HG02610 (cell line): ENCODE results near the gene GLT8D2.

Source experiments
- ATAC-seq: cut with Tn5 transposase; IDR thresholded peaks from one replicate; pipeline ENCODE4 v1.9.1; 2021; ENCODE audit warnings: mild to moderate bottlenecking, moderate library complexity; ENCODE audit not compliant: unreplicated experiment

GLT8D2 gene

DNA sequence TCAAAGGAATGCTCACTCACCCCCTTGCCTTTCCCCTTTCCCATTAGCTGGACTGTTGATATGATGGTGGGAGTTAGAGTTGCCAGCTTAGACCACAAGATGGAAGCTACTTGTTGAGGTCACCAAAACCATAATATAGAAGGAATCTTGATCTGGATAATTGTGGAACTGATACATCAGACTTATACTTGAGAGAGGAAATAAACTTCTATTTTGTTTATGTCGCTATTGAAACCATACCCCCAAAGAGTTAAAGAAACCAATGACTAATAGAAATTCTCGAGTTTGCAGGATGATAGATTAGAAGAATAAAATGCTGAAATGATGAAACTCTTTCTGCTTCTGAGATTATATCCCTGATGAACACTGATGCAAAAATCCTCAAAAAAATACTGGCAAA, 46.4 kb downstream of the GLT8D2 start:
- ATAC-seq: no peak

DNA sequence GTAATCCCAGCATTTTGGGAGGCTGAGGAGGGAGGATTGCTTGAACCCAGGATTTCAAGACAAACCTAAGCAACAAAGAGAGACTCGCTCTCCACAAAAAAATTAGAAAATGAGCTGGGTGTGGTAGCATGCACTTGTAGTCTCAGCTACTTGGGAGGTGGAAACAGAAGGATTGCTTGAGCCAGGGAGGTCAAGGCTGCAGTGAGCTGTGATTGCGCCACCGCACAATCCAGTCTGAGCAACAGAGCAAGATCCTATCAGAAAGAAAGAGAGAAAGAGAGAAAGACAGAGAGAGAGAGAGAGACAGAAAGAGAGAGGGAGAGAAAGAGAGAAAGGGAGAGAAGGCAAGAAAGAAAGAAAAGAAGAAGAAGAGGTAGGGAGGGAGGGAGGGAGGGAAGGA, 47.3 kb downstream of the GLT8D2 start:
- ATAC-seq: no peak

DNA sequence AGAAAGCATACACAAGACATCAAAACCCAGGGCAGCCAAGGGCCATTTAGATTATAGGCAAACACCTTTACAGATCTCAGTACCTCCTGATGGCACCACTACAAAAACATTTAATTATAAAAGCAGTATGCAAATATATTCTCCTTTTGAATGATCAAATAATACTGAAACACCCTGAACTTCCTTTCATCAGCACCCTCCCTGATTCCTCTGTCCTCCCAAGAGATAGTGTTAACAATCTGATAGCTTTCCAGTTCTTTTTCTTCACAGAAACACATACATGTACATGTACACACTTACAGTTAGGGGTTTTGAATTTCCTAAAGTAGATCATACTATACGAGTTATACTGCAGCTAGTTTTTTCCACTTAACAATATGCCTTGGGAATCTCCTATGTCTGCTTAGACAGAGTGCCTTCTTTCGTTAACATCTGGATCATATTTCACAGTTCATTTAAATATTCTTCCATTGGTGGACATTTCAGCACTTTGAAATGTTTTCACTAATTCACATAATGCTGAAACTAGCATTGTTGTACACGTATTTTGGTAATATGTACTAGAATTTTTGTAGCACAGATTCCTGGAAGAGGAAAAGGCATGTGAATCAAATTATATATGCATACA, 49.1 kb downstream of the GLT8D2 start:
- no peak for ATAC-seq

DNA sequence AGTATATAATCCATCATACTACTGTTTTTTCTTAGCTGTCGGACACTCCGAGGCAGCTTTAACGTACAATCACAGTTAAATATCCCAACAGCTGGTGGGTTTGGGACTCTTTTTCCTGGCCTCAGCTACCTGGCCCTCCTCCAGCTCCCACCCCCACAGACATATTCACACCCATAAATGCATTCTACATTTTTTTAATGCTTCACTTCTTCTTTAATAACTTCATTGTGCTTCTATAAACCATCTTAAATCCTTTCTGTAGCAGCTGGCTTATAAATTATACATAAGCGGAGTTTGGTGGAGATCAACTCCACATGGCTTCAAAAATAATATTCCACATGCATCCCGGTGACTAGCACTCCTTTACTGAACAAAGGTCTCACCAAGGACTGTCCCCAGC, 51.0 kb downstream of the GLT8D2 start:
- ATAC-seq: no peak

DNA sequence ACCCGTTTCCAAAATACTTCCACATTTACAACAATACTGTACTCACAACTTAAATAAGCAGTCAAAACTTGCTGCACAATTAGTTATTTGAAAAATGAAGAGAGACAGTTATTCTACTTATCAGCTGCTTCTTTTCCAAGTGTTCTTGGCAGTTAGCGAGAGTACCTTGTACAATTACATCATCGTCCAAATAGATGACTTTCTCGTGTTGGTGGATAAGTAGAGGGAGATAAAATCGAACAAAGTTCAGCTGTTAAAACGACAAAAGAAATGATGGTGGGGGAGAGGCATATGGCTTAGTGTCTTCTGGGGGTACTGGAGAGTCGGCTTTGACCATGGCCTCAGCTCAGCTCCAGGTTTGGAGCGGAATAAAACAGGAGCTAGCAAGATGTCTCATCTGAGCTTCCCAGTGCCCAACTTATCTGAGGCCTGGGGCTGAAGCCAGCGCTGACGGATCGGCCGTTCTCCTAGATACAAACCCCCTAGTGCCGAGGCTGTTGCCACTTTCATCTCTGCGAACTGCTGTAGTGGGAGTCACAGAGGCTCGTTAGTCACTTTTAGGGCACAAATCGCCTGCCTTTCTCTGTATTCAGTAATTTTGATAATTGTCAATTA, 52.6 kb downstream of the GLT8D2 start:
- ATAC-seq: no peak

DNA sequence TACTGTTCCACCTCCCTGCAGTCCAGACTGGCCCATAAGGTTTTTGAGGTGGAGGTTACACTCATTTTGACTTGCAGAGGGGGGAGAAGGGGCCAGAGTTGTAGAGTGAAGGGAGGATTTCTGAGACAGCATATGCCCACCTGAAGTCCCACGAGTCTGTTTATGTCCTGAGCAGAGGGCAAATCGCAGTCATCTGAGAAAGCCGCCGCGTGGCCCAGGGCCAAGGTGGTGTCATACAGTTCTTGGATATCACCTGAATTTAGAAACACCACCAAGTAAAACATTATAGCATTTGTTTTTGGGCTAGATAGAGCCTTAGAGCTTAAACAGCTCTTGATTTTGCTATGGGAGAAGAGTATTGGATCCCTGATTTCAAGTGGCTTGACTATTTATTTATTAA, 53.4 kb downstream of the GLT8D2 start:
- ATAC-seq: no peak

DNA sequence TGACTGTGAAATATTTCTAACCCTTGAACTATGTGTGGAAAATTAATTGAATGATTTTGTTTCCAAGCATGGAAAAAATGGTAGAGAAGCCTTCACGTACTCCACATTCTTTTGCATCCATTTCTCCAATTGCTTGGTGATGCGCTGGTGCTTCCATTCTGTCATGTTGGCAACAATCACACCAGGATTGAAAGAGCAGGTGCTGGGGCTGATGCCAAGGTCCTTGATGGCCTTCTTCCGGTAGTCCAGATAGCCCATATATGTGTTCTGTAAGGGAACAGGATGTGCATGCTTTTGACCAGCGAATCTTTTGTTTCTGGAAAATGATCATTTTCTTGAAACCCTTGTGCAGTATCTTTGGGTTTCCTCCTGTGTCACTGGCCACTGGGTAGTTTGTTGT, 55.8 kb downstream of the GLT8D2 start:
- no peak for ATAC-seq

DNA sequence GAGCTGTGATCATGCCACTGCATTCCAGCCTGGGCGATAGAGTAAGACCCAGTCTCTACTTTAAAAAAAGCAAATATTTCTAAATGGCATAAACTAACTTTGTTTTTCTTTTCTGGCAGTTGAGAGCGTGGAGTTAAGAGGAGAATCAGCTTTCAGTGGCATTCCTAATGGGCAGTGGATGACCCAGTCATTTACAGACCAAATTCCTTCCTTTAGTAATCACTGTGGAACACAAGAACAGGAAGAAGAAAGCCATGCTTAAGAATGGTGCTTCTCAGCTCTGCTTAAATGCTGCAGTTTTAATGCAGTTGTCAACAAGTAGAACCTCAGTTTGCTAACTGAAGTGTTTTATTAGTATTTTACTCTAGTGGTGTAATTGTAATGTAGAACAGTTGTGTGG, 63.2 kb downstream of the GLT8D2 start:
- ATAC-seq: no peak

DNA sequence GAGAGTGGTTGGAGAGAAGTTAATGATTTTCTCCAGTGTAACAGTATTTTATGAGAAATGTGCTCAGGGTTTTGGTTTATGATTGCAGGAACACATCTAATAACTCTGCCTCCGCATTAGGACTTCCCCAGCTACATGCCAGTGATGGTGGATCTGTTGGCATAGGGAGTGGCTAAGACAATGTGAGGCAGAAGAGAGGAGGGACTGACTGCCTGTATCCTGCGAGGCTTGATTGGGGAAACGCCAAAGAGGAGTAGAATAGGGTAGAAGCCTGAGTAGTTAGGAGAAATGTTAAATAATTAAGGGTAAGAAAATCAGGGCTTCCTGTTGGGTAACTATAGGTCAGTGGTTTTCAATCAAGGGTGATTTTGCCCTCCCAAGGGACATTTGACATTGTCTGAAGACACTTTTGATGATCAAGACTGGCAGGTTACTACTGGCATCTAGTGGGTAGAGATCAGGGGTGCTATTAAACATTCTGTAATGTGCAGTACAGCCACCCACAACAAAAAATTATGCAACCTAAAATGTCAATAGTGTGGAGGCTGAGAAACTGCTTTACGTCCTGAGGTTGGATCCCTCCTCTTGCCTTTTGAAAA, 71.5 kb downstream of the GLT8D2 start:
- ATAC-seq: no peak

DNA sequence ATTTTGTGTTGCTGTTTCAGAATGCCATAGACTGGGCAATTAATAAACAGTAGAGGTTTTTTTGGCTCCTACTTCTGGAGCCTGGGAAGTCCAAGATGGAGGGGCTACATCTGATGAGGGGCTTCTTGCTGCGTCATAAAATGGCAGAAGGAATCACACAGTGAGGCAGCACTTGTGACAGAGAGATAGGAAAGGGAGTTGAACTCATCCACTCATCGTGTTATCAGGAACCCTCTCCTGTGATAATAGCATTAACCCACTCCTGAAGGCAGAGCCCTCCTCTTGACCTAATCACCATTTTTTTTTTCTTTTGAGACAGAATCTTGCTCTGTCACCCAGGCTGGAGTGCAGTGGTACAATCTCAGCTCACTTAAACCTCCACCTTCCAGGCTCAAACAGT, 74.6 kb downstream of the GLT8D2 start:
- no peak for ATAC-seq

DNA sequence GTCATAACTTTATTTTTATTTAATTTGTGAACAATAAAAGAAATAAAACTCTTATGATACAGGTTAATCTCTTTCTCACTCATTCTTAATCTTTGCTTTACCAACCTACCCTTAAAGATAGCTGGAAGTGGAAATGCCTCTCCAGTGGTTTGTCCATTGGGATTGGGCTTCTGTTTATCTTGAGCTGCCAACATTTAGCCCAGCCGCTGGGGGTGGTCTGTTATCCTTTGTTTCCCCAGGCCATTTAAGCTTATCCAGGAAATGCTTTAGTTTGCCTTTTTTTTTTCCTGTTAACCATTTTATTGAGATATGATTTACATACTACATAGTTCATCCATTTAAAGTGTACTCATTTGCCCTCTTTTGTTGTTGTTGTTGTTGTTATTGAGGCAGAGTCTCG, 76.1 kb downstream of the GLT8D2 start:
- ATAC-seq: no peak

DNA sequence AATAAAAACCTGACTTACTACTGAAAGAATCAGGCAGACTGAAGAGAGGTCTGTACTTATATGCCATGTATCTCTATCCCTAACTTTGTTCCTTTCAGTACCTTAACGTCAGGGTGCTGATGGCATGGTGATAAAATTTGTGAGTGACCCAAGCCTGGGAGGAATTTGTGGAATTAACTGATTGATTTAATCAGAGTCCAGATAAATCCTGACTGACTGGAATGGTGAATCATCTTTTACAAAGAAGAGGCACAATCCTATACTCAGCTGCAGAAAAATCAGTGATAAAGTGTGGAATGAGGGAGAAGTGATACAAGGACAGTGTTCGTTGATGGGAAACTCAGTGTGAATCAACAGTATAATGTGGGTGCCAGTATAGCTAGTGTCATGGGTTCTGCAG, 80.6 kb downstream of the GLT8D2 start:
- ATAC-seq: no peak

DNA sequence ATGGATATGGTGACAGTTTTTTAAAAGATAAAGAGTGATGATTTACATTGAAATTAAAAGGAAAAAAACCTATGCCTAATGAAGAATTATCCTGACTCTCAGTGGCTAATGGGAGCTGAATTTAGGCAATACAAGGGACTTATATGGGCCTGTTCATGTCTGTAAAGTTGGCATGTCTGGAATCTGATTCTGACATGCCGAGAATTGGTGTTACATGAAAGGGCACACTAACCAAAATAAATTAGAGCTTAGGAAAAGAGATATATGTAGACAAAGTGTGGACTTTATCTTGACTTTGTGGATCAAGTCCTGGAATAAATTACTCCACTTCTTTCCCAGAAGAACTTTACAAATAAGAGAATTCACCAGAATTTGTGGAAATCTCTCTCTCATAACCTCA, 83.3 kb downstream of the GLT8D2 start:
- no peak for ATAC-seq

DNA sequence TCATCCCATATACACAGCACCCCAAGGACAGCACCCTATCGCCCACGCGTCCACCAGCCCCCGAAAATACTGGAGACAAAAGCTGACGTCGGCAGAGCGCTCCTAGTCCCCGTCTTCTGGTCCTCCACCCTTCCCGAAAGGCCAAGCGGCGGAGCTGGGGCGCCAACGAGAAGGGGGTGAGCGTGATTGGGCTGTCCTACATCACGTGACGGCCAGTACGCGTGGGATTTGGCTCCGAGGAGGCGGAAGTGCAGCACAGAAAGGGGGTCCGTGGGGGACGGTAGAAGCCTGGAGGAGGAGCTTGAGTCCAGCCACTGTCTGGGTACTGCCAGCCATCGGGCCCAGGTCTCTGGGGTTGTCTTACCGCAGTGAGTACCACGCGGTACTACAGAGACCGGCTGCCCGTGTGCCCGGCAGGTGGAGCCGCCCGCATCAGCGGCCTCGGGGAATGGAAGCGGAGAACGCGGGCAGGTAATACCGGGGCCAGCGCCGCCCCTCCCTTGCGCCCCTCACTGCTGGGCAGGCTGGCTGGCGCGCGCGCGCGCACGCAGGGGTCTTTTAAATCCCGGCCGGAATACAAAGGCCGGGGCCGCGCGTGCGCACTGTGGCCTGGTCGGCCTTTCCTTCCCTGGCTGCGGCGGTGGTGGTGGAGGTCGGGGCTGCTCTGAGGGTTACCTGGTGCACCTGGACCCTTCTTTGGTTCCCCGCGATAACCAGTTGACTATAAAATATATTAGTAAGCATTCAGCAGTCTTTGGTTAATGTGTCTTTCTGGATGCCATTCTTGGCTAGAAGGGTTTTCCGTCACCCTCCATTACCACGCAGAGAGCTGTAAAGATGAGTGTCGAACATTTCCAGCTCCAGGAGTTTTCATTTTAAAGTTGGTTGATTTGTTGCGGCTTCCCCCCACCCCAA, 84.1 kb downstream of the GLT8D2 start, which contains the start of gene TDG:
TDG (plus strand) TSS at position 283 of the 915 bp plus-strand sequence; CDS start at position 449, 166 bp downstream.
- ATAC-seq: peak; percentile 95

DNA sequence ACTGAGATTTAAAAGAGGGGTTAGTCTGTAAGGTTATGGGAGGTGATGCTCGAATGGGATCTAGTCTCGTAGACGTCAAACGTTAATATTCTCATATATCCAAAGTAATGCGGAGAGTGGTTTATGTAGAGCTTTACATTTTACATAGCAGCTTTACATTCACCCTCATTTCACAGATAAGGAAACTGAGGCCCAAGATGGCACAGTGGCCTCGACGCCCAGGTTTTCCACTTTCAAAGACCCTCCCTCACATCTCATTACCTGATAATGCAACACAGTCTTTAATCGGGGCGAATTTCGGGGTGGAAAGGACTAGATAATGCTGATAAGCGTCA, 84.8 kb downstream of the GLT8D2 start:
- no peak for ATAC-seq

DNA sequence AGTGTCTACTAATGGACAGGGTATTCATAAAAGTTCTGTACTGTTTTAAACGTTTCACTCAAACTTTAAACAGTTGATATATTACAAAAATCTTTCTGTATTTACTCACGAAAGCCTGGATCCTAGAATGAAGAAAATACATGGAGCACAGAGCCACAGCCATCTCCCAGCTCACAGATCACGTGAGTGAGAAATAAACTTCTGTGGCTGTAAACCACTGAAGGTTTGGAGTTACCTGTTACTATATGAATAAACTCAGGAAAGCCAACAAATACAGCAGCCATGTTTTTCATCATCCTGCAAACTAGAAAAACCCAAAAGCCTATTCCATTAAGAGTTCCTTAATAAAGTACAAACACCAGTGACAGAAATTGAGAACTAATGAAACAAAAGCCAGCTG, 85.2 kb downstream of the GLT8D2 start:
- no peak for ATAC-seq

DNA sequence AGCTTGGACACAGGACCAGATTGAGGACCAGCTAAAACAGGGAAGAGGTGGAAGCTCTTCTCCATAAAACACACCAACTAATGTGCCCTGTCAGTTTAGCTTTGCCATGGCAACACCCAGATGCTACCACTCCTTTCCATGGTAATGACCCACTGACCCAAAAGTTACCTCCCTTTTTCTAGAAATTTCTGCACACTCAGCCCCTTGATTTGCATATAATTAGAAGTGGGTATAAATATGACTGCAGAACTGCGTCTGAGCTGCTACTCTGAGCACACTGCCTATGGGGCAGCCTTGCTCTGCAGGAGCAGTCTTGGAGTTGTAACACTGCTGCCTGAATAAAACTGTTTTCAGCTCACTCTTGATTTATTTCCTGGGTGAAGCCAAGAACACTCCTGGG, 87.5 kb downstream of the GLT8D2 start:
- ATAC-seq: no peak

DNA sequence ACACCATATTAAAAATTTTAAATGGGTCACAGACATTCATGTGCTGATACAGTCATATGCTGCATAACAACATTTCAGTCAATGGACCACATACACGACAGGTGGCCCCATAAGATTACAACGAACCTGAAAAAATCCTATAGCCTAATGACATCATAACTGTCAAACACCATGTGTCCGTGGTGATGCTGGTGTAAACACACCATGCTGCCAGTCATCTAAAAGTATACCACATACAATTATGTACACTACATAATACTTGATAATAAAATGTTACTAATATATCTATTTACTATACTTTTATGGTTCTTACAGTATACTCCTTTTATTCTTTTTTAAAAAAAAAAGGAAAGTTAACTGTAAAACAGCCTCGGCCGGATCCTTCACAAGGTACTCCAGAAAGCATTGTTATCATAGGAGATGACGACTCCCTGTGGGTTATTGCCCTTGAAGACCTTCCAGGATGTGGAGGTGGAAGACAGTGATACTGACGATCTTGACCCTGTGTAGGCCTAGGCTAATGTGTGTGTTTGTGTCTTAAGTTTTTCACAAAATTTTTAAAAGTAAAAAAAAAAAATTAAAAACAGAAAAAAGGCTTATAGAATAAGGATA, 89.3 kb downstream of the GLT8D2 start:
- ATAC-seq: no peak

DNA sequence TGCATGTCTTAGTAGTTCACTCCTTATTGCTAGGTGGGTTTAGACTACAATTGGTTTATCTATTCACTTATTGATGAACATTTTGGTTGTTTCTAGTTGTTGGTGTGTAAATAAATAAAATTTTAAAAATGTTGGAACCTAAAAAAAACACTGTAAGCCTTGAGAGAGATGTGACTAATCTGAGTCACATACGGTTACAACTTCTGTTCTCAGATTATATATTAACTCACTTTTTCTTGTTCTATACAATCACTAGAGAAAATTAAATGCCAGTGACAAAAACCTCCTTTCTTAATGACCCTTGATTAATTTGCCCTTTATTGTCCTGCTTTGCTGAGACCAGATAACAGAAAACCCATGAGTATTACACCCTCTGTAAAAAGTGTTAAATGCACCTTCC, 91.4 kb downstream of the GLT8D2 start:
- no peak for ATAC-seq

DNA sequence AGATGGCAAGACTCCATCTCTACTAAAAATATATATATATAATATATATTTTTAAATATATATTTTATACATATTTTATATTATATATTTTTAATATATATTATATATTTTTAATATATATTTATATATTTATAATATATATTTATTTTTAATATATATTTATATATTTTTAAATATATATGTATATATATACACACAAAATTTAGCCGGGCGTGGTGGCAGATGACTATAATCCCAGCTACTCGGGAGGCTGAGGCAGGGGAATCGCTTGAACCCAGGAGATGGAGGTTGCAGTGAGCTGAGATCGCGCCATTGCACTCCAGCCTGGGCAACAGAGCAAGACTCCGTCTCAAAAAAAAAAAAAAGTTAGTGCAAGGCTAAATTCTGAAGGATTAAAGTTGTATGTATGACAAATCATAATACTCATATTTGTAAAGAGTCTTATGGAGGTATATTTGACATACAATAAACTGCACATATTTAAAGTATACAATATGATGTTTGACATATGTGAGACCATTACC, 92.1 kb downstream of the GLT8D2 start:
- ATAC-seq: no peak

DNA sequence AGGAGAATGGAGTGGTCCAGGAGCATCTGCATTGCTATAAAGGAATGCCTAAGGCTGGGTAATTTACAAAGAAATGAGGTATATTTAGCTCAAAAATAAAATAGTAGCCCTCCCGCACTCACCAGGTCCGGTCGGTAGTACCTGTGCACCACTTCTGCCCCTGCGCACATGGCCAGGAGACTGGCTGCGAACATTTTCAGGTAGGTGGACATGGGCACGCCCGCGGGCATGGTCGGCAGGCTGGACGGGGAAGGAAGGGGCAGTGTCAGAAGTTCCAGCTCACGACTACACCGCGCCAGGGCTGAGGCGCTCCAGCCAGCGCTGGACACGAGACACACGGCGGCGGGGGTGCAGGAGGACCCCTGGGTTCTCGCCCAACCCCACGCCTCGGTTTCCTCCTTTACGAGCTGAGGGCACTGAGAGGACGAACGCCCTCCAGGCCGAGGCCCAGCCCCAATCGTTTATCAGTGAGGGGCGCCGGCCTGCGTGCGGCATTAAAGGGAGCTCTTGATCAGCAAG, 93.4 kb downstream of the GLT8D2 start:
- peak; percentile 4 for ATAC-seq
